ENCODE data around the gene SPAG9.

DNA sequence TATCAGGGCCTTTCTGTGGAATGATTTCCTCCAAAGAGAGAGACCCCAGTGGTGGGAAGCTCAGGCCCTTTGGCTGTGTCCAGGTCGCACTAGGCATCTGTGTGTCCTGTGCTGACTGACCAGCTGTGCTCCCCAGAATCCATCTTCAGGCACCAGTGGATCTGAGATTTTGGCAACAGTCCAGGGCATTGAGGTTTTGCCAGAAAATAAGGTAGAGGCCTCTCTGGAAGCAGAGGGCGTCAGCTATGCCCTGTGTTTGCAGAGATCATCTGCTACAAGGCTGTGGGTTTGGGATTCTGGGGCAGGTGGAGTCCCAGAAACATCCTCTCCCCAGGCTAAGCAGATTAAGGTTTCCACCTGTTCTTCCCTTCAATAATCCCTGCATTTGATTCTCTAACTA is 197.1 kb downstream of the SPAG9 start:
- TF ChIP-seq, protein P1, sequence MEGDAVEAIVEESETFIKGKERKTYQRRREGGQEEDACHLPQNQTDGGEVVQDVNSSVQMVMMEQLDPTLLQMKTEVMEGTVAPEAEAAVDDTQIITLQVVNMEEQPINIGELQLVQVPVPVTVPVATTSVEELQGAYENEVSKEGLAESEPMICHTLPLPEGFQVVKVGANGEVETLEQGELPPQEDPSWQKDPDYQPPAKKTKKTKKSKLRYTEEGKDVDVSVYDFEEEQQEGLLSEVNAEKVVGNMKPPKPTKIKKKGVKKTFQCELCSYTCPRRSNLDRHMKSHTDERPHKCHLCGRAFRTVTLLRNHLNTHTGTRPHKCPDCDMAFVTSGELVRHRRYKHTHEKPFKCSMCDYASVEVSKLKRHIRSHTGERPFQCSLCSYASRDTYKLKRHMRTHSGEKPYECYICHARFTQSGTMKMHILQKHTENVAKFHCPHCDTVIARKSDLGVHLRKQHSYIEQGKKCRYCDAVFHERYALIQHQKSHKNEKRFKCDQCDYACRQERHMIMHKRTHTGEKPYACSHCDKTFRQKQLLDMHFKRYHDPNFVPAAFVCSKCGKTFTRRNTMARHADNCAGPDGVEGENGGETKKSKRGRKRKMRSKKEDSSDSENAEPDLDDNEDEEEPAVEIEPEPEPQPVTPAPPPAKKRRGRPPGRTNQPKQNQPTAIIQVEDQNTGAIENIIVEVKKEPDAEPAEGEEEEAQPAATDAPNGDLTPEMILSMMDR (IDR thresholded peaks at IDR 0.05; ENCODE audit: low read length): no peak
- no peak for TF ChIP-seq EZH2 (optimal IDR thresholded peaks at IDR 0.05; ENCODE audit: low read depth, low read length)
- no peak for TF ChIP-seq EZH2phosphoT487 (IDR thresholded peaks at IDR 0.05; ENCODE audit: low read length)

Measured in MM.1S (cell line).